Stimulated activated CD4-positive, alpha-beta T cell treated with anti-CD3 and anti-CD28 coated beads, TNF-alpha, amount 100 ng/mL, for 4 hours (primary cell): ENCODE data around the gene MCC.

Source experiments
- DNase-seq, 3 experiments: peaks; one replicate each; pipeline ENCODE4 v3.0.0-alpha.2; 2020; ENCODE audit warnings: low read depth in 3 of 3

The MCC gene

GRCh38 chr5:113364466-113364865 lies 123.8 kb downstream of the MCC start:
- no peak for DNase-seq

GRCh38 chr5:113361701-113362100 lies 126.6 kb downstream of the MCC start:
- no peak for DNase-seq

GRCh38 chr5:113359419-113359818 lies 128.8 kb downstream of the MCC start:
- no peak for DNase-seq

GRCh38 chr5:113358696-113359095 lies 129.6 kb downstream of the MCC start:
- DNase-seq = no peak

- no peak for DNase-seq
Observed at GRCh38 chr5:113357696-113358476, 130.4 kb downstream of the MCC start.

- no peak for DNase-seq
Observed at GRCh38 chr5:113356487-113356886, 131.8 kb downstream of the MCC start.

- DNase-seq = no peak
Observed at GRCh38 chr5:113354055-113354454, 134.2 kb downstream of the MCC start.

- no peak for DNase-seq
Observed at GRCh38 chr5:113347572-113347971, 140.7 kb downstream of the MCC start.

- DNase-seq = no peak
Observed at GRCh38 chr5:113344973-113345940, 143.0 kb downstream of the MCC start.

GRCh38 chr5:113343343-113343742 lies 144.9 kb downstream of the MCC start:
- DNase-seq = no peak

GRCh38 chr5:113340537-113340936 lies 147.7 kb downstream of the MCC start:
- no peak for DNase-seq

GRCh38 chr5:113338628-113339027 lies 149.6 kb downstream of the MCC start:
- DNase-seq = no peak

GRCh38 chr5:113337515-113338415 lies 150.5 kb downstream of the MCC start:
- DNase-seq = no peak

GRCh38 chr5:113336975-113337374 lies 151.3 kb downstream of the MCC start:
- DNase-seq = no peak

- DNase-seq = no peak
Observed at GRCh38 chr5:113333411-113333810, 154.8 kb downstream of the MCC start.

- no peak for DNase-seq
Observed at GRCh38 chr5:113331209-113331551, 157.1 kb downstream of the MCC start.

- no peak for DNase-seq
Observed at GRCh38 chr5:113330533-113331208, 157.6 kb downstream of the MCC start.

GRCh38 chr5:113329981-113330380 lies 158.3 kb downstream of the MCC start:
- no peak for DNase-seq

GRCh38 chr5:113325054-113325453 lies 163.2 kb downstream of the MCC start:
- no peak for DNase-seq

GRCh38 chr5:113321276-113321675 lies 167.0 kb downstream of the MCC start:
- no peak for DNase-seq

GRCh38 chr5:113320273-113320780 lies 167.9 kb downstream of the MCC start:
- no peak for DNase-seq
